Measurements from ENCODE around the gene PLEKHB1.
"Not testable (repeated sequence)": the region's sequence is repeated elsewhere in the genome, so short reads cannot be mapped to it uniquely, and the experiment has no call there.

The PLEKHB1 gene

DNA sequence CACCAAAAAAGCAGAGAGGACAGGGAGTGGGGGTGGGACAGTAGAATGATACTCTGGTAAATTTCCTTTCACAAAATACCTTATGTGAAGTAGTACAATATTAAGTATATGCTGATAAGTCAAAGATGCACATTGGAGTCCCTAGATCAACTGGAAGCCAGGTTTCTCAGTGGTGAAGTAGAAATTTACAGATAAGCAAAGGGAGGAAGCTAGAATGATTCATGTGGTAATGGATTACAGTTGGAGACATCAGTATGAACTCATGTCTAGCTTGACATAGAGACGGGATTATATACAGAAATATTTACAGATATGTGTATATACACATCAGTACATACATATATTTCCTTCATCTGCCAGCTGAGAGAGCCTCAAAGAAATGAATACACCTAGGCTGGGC is 21.5 kb downstream of the PLEKHB1 start:
- Mint-ChIP-seq H3K4me1 (ENCODE audit: low read depth in 2 of 2) (peaks cover 4 to 6% of the 10 kb centered on the region in 2 donors), H3K36me3 (ENCODE audit: insufficient read depth) (peaks cover 2% of the 10 kb centered on the region), H3K4me3 (no peak overlapping the region), H3K27ac (no peak overlapping the region), H3K9me3 (no peaks in the 10 kb centered on the region), H3K27me3 (no peaks in the 10 kb centered on the region)
- ATAC-seq (replicated peaks) = no peak
- no peak for DNase-seq

DNA sequence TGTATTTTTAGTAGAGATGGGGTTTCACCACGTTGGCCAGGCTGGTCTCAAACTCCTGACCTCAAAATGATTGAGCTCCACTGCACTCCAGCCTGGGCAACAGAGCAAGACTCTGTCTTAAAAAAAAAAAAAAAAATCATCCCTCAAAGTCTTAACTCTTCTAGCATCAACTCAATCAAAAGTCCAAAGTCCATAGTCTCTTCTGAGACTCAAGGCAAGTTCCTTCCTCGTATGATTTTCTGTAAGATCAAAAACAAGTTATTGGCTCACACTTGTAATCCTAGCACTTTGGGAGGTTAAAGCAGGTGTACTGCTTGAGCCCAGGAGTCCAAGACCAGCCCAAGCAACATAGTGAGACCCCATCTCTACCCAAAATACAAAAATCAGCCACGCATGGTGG is 24.4 kb downstream of the PLEKHB1 start:
- no peaks in the 10 kb centered on the region for H3K9me3 Mint-ChIP-seq
- H3K27ac Mint-ChIP-seq = no peak overlapping the region
- peaks cover 2% of the 10 kb centered on the region for H3K36me3 Mint-ChIP-seq (ENCODE audit: insufficient read depth)
- no peaks in the 10 kb centered on the region for H3K27me3 Mint-ChIP-seq
- H3K4me1 Mint-ChIP-seq (ENCODE audit: low read depth in 2 of 2) = peaks cover 0 to 4% of the 10 kb centered on the region in 2 donors
- H3K4me3 Mint-ChIP-seq = no peak overlapping the region
- ATAC-seq (replicated peaks) (no peak), DNase-seq (no peak)

DNA sequence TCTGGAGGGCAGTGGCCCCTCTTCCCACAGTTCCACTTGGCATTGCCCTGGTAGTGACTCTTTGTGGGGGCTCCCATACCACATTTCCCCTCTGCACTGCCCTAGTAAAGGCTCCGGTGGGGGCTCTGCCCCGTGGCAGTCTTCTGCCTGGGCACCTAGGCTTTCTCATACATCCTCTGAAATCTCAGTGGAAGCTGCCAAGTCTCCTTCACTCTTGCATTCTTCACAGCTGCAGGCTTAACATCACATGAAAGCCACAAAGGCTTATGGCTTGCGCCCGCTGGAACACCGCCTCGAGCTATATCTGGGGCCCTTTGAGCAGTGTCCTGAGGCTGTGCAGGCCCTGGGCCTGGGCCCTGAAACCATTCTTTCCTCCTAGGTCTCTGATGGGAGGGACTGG is 25.3 kb downstream of the PLEKHB1 start:
- H3K27ac Mint-ChIP-seq = peak overlapping the region in 1 of 2 donors; percentile 39
- no peak overlapping the region for H3K4me3 Mint-ChIP-seq
- no peaks in the 10 kb centered on the region for H3K9me3 Mint-ChIP-seq
- ATAC-seq (replicated peaks) (no peak), DNase-seq (no peak)
- H3K4me1 Mint-ChIP-seq (ENCODE audit: low read depth in 2 of 2) = peaks cover 0 to 4% of the 10 kb centered on the region in 2 donors
- no peaks in the 10 kb centered on the region for H3K27me3 Mint-ChIP-seq
- H3K36me3 Mint-ChIP-seq (ENCODE audit: insufficient read depth) = peaks cover 7% of the 10 kb centered on the region

DNA sequence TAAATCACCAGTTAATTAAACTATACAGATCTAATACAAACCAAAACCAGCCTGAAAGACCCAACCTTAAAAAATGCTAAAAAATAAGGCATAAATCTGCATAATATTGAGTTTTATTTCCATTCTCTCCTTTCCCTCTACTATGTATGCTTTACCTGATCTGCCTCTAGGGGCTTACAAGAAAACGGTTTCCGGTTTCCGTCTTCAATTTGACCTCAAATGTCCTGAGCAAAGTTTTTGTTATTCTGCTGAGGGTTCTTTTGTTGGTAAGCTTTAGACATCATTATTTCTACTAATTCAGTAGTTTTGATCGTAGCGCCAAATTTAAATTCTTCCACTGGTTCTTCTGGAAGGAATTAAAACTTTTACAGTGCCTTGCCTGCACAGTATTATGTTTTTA is 30.2 kb downstream of the PLEKHB1 start:
- not testable (repeated sequence) for ATAC-seq (replicated peaks); DNase-seq; H3K27me3 Mint-ChIP-seq; H3K4me1 Mint-ChIP-seq (ENCODE audit: low read depth in 2 of 2); H3K4me3 Mint-ChIP-seq; H3K9me3 Mint-ChIP-seq
- Mint-ChIP-seq H3K36me3 (ENCODE audit: insufficient read depth) (peaks cover 37% of the 10 kb centered on the region), H3K27ac (peak overlapping the region in 1 of 2 donors; percentile 58)

DNA sequence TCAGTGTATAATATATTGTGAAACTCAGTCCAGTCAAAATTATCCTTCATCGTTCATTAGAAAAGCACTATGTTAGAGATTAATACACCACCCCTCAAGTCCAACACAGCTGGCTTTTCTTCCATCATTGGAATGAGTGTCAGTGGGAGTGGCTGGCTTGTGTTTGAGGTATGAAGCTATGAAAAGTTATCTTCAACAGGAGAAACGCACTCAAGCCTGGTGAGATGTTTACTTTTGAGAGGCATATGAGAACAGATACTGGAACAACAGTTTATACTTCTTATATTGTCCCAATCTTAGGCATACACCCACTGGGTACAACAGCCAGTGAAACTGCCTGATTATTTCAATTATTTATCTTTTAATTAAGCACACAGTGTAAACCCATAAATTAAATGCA is 34.3 kb downstream of the PLEKHB1 start:
- no peak for ATAC-seq (replicated peaks)
- Mint-ChIP-seq H3K4me1 (ENCODE audit: low read depth in 2 of 2) (no peaks in the 10 kb centered on the region), H3K27me3 (no peaks in the 10 kb centered on the region), H3K9me3 (no peaks in the 10 kb centered on the region), H3K27ac (no peak overlapping the region), H3K36me3 (ENCODE audit: insufficient read depth) (peaks cover 44% of the 10 kb centered on the region), H3K4me3 (no peak overlapping the region)
- no peak for DNase-seq

GRCh38 chr11:73693899-73694525 is 47.6 kb downstream of the PLEKHB1 start:
- H3K4me3 Mint-ChIP-seq = no peak overlapping the region
- peak overlapping the region in 1 of 2 donors; percentile 49 for H3K27ac Mint-ChIP-seq
- H3K36me3 Mint-ChIP-seq (ENCODE audit: insufficient read depth) = peaks cover 26% of the 10 kb centered on the region
- H3K9me3 Mint-ChIP-seq = no peaks in the 10 kb centered on the region
- no peaks in the 10 kb centered on the region for H3K4me1 Mint-ChIP-seq (ENCODE audit: low read depth in 2 of 2)
- ATAC-seq (replicated peaks) (no peak), DNase-seq (no peak)
- no peaks in the 10 kb centered on the region for H3K27me3 Mint-ChIP-seq

GRCh38 chr11:73705053-73705452 is 58.7 kb downstream of the PLEKHB1 start:
- Mint-ChIP-seq H3K9me3 (no peaks in the 10 kb centered on the region), H3K27ac (no peak overlapping the region), H3K27me3 (no peaks in the 10 kb centered on the region), H3K36me3 (ENCODE audit: insufficient read depth) (peaks cover 52% of the 10 kb centered on the region), H3K4me1 (ENCODE audit: low read depth in 2 of 2) (no peaks in the 10 kb centered on the region), H3K4me3 (no peak overlapping the region)
- no peak for ATAC-seq (replicated peaks)
- no peak for DNase-seq

- Mint-ChIP-seq H3K4me3 (no peak overlapping the region), H3K4me1 (ENCODE audit: low read depth in 2 of 2) (peaks cover 0 to 1% of the 10 kb centered on the region in 2 donors), H3K27me3 (no peaks in the 10 kb centered on the region), H3K27ac (no peak overlapping the region), H3K36me3 (ENCODE audit: insufficient read depth) (peaks cover 62% of the 10 kb centered on the region), H3K9me3 (no peaks in the 10 kb centered on the region)
- DNase-seq (no peak), ATAC-seq (replicated peaks) (no peak)
Observed at GRCh38 chr11:73710964-73711363, 64.6 kb downstream of the PLEKHB1 start.

All from effector memory CD8-positive, alpha-beta T cell (primary cell).